Measurements from ENCODE around the gene ZNF830.

ZNF830 gene

DNA sequence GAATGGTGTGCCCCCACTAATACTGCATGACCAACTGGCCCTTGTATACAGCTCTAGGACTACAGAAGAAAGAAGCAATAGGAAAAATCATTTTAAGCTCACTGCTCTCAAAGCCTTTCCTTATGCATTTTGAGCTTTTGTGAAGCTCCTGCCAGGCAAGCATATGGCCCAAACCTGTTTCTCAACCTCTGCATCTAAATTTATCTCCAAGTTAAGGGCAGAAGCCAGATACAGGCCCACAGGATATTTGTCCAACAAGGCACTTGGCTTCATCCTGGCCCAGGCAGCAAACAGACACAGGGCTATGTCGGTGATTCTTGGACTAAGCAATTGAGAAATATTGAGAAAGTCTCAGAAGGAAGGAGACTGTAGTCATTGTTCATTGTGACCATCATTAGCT, 44.0 kb upstream of the ZNF830 start:
- Histone ChIP-seq H3K27me3 (ENCODE audit: insufficient read depth, low read length) (no peaks in the 10 kb centered on the region), H3K4me1 (ENCODE audit: insufficient read depth, low read length, severe bottlenecking) (no peaks in the 10 kb centered on the region), H2AFZ (ENCODE audit: low read length) (no peak overlapping the region), H3K9me2 (ENCODE audit: low read depth, low read length) (no peaks in the 10 kb centered on the region), H3K9me3 (ENCODE audit: low read length) (no peaks in the 10 kb centered on the region), H3K36me3 (ENCODE audit: insufficient read depth, low read length) (no peaks in the 10 kb centered on the region), H3K4me3 (ENCODE audit: low read depth, low read length, poor library complexity, severe bottlenecking) (no peak overlapping the region), H4K20me1 (ENCODE audit: insufficient read depth, low read length) (no peaks in the 10 kb centered on the region), H3K27ac (ENCODE audit: low read depth, low read length, poor library complexity, severe bottlenecking) (no peak overlapping the region), H3F3A (ENCODE audit: insufficient read depth, low read length) (no peaks in the 10 kb centered on the region), H3K4me2 (ENCODE audit: low read length) (no peak overlapping the region), H3K79me2 (ENCODE audit: insufficient read depth, low read length) (no peaks in the 10 kb centered on the region), H3K9ac (ENCODE audit: low read length) (no peak overlapping the region)
- no peak for TF ChIP-seq EZH2 (IDR thresholded peaks at IDR 0.05; ENCODE audit: borderline replicate concordance, low read length)
- TF ChIP-seq, protein P1, sequence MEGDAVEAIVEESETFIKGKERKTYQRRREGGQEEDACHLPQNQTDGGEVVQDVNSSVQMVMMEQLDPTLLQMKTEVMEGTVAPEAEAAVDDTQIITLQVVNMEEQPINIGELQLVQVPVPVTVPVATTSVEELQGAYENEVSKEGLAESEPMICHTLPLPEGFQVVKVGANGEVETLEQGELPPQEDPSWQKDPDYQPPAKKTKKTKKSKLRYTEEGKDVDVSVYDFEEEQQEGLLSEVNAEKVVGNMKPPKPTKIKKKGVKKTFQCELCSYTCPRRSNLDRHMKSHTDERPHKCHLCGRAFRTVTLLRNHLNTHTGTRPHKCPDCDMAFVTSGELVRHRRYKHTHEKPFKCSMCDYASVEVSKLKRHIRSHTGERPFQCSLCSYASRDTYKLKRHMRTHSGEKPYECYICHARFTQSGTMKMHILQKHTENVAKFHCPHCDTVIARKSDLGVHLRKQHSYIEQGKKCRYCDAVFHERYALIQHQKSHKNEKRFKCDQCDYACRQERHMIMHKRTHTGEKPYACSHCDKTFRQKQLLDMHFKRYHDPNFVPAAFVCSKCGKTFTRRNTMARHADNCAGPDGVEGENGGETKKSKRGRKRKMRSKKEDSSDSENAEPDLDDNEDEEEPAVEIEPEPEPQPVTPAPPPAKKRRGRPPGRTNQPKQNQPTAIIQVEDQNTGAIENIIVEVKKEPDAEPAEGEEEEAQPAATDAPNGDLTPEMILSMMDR (IDR thresholded peaks at IDR 0.05; ENCODE audit: low read length): no peak

DNA sequence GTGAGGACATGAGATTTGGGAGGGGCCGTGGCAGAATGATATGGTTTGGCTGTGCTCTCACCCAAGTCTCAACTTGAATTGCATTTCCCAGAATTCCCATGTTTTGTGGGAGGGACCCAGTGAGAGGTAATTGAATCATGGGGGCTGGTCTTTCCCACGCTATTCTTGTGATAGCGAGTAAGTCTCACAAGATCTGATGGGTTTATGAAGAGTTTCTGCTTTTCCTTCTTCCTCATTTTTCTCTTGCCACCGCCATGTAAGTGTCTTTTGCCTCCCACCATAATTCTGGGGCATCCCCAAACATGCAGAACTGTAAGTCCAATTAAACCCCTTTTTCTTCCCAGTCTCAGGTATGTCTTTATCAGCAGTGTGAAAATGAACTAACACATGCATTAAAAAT, 40.7 kb upstream of the ZNF830 start:
- H3K36me3 ChIP-seq (ENCODE audit: insufficient read depth, low read length): no peaks in the 10 kb centered on the region
- no peaks in the 10 kb centered on the region for H3K27me3 ChIP-seq (ENCODE audit: insufficient read depth, low read length)
- no peak overlapping the region for H3K27ac ChIP-seq (ENCODE audit: low read depth, low read length, poor library complexity, severe bottlenecking)
- no peak for TF ChIP-seq EZH2 (IDR thresholded peaks at IDR 0.05; ENCODE audit: borderline replicate concordance, low read length)
- TF ChIP-seq, protein P1 (IDR thresholded peaks at IDR 0.05; ENCODE audit: low read length): no peak
- H3K4me2 ChIP-seq (ENCODE audit: low read length): no peak overlapping the region
- no peak overlapping the region for H3K4me3 ChIP-seq (ENCODE audit: low read depth, low read length, poor library complexity, severe bottlenecking)
- no peak overlapping the region for H2AFZ ChIP-seq (ENCODE audit: low read length)
- H3K9me2 ChIP-seq (ENCODE audit: low read depth, low read length): no peaks in the 10 kb centered on the region
- no peaks in the 10 kb centered on the region for H3F3A ChIP-seq (ENCODE audit: insufficient read depth, low read length)
- no peaks in the 10 kb centered on the region for H3K4me1 ChIP-seq (ENCODE audit: insufficient read depth, low read length, severe bottlenecking)
- H3K79me2 ChIP-seq (ENCODE audit: insufficient read depth, low read length): no peaks in the 10 kb centered on the region
- H4K20me1 ChIP-seq (ENCODE audit: insufficient read depth, low read length): no peaks in the 10 kb centered on the region
- H3K9me3 ChIP-seq (ENCODE audit: low read length): no peaks in the 10 kb centered on the region
- H3K9ac ChIP-seq (ENCODE audit: low read length): no peak overlapping the region

DNA sequence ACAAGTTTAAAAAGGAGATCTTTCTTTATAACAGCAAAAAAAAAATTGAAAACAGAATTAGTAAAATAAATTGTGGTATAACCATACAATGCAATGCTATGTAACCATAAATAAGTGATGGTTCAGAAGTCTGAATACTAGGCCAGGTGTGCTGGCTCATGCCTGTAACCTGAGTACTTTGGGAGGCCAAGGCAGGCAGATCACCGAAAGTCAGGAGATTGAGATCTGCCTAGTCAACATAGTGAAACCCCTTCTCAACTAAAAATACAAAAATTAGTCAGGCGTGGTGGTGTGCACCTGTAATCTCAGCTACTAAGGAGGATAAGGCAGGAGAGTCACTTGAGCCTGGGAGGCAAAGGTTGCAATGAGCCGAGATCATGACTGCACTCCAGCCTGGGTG, 34.7 kb upstream of the ZNF830 start:
- Histone ChIP-seq H3K4me1 (ENCODE audit: insufficient read depth, low read length, severe bottlenecking) (no peaks in the 10 kb centered on the region), H3K9me3 (ENCODE audit: low read length) (no peaks in the 10 kb centered on the region), H3K9me2 (ENCODE audit: low read depth, low read length) (no peaks in the 10 kb centered on the region), H3K79me2 (ENCODE audit: insufficient read depth, low read length) (no peaks in the 10 kb centered on the region), H3K9ac (ENCODE audit: low read length) (no peak overlapping the region), H4K20me1 (ENCODE audit: insufficient read depth, low read length) (no peaks in the 10 kb centered on the region), H3K36me3 (ENCODE audit: insufficient read depth, low read length) (no peaks in the 10 kb centered on the region), H3K4me2 (ENCODE audit: low read length) (no peak overlapping the region), H3F3A (ENCODE audit: insufficient read depth, low read length) (no peaks in the 10 kb centered on the region), H3K27ac (ENCODE audit: low read depth, low read length, poor library complexity, severe bottlenecking) (no peak overlapping the region), H2AFZ (ENCODE audit: low read length) (no peak overlapping the region), H3K27me3 (ENCODE audit: insufficient read depth, low read length) (no peaks in the 10 kb centered on the region), H3K4me3 (ENCODE audit: low read depth, low read length, poor library complexity, severe bottlenecking) (no peak overlapping the region)
- TF ChIP-seq EZH2 (IDR thresholded peaks at IDR 0.05; ENCODE audit: borderline replicate concordance, low read length): no peak
- TF ChIP-seq, protein P1 (IDR thresholded peaks at IDR 0.05; ENCODE audit: low read length): no peak

Measured in OCI-LY1 (cell line).